HG03045 (cell line): ENCODE data around the gene MAGEA12.
"Not testable (repeated sequence)": the region's sequence is repeated elsewhere in the genome, so short reads cannot be mapped to it uniquely, and the experiment has no call there.

Experiments
- ATAC-seq: cut with Tn5 transposase; IDR thresholded peaks from one replicate; pipeline ENCODE4 v1.9.1; 2021; ENCODE audit warnings: mild to moderate bottlenecking, moderate library complexity; ENCODE audit not compliant: unreplicated experiment

The MAGEA12 gene

DNA sequence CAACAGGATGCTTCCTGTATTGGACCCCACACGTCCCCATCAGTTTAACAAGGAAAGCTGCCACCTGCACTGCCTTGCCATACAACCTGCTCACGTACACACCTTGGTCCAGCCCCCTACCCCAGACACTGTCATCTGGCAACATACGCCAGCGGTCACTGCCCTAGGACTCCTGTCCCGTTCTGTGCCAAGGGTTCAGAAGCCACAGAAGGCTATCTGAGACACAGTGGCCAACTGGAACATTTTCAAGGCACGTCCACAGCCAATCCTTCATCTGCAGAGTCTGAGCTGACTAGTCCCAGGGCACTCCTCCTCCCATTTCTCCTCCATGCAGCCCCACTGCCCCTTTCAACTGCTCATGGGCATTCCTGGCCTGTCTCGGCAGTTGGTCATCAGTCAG lies 28.0 kb downstream of the MAGEA12 start:
- ATAC-seq: not testable (repeated sequence)

DNA sequence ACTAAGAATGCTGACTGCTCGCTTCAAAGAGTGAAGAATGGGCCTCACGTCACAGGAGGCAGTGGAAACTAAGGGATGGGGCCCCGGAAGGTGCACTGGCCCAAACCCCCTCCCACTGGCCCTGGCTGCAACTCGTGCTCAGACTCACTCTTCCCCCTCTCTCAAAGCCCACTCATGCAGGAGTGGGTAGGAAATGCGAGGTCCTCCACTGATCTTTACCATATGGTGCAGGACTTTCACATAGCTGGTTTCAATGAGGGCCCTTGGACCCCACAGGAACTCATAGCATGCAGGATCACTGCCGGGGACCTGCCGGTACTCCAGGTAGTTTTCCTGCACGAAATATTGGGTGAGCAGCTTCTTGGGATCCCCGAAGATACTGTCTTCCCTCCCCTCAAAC lies 33.0 kb downstream of the MAGEA12 start:
- not testable (repeated sequence) for ATAC-seq

DNA sequence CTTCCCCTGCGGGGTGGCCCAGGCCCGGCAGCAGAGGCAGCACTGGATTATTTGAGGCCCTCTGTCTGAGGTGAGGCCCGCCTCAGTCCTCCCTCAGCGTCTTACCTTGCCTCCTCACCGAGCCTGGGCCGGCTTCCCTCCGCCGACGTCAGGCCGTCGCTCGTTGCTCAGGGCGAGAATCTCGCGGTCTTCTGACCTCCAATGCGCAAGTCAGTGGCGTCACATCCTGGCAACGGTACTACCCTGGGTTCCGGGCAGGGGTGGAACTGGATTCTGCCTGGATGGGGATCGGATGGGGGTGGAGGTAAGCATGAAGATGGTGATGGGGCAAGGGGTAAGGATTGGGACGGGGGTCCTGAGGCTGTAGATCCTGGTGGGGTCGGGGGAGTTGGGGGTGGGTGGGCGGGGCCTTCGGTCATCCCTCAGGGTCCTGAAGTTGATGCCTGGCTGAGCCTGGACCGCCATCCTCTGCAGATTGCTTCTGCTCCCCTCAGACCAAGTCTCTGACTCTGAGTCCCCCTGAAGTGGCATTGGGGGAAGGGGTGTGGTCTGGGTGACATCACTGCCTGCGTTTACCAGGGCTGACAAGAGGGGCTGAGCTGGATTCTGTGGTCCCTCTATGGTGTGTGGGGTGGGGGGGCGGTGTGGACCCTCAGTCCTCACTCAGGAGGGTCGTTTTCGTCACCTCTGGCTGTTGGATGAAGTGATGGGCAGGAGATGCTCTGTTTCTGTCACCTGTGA lies 36.2 kb downstream of the MAGEA12 start, which contains the start of gene MAGEA6:
TSS of gene MAGEA6 (minus strand) at position 141 of the 741 bp plus-strand sequence. CDS start 2,039 bp downstream, outside the sequence.
- not testable (repeated sequence) for ATAC-seq

DNA sequence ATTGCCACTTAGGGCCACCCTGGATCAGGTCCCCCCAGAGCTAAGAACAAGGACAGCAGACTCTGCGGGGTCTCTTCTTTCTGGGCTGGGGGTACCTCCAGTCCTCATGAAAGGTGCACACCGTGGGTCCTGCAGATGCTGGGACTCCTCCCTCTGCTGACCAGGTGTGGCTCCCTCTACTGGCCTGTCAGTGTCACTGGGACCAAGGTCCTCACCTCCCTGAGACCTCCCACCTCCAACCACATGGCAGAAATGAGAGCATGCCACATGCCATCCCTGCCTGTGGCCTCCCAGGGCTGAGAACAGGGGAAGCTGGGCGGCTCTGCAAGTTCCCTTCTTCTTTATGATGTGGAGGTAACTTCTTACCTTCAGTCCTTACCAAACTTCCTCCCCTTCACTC lies 53.5 kb downstream of the MAGEA12 start:
- not testable (repeated sequence) for ATAC-seq
